Lower leg skin (tissue), 3 donors: ENCODE measurements around the gene ASB14.
"Not testable (repeated sequence)": the region's sequence is repeated elsewhere in the genome, so short reads cannot be mapped to it uniquely, and the experiment has no call there.

Source experiments
- POLR2A ChIP-seq, 2 donors: fragments of 450-650 bp; IDR thresholded peaks; one replicate each; pipeline ENCODE4 v1.6.1; 2016 to 2017; ENCODE audit warnings: antibody characterized with exemption in 2 of 2, mild to moderate bottlenecking in 1 of 2, moderate library complexity in 1 of 2
- TF ChIP-seq, protein P1 (sequence below), 3 donors: fragments of 450-650 bp; IDR thresholded peaks; one replicate each; pipeline ENCODE4 v1.5.1; 2016; ENCODE audit warnings: antibody characterized with exemption in 3 of 3, mild to moderate bottlenecking in 3 of 3, moderate library complexity in 2 of 3

DNA sequence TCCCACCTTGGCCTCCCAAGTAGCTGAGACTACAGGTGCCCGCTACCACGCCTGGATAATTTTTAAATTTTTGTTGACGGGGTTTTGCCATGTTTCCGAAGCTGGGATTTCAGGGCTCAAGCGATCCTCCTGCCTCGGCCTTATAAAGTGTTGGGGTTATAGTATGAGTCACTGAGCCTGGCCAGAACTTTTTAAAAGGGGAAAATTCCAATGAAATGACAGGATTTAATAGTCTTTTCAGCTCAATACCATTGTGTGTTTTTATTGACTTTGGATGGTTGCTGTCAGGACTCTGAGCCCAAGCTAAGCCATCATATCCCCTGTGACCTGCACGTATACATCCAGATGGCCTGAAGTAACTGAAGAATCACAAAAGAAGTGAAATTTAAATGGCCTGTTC is 11.0 kb upstream of the ASB14 start:
- TF ChIP-seq, protein P1, sequence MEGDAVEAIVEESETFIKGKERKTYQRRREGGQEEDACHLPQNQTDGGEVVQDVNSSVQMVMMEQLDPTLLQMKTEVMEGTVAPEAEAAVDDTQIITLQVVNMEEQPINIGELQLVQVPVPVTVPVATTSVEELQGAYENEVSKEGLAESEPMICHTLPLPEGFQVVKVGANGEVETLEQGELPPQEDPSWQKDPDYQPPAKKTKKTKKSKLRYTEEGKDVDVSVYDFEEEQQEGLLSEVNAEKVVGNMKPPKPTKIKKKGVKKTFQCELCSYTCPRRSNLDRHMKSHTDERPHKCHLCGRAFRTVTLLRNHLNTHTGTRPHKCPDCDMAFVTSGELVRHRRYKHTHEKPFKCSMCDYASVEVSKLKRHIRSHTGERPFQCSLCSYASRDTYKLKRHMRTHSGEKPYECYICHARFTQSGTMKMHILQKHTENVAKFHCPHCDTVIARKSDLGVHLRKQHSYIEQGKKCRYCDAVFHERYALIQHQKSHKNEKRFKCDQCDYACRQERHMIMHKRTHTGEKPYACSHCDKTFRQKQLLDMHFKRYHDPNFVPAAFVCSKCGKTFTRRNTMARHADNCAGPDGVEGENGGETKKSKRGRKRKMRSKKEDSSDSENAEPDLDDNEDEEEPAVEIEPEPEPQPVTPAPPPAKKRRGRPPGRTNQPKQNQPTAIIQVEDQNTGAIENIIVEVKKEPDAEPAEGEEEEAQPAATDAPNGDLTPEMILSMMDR (IDR thresholded peaks at IDR 0.05): not testable (repeated sequence)
- TF ChIP-seq POLR2A (IDR thresholded peaks at IDR 0.05): not testable (repeated sequence)
